WTC11 (cell line): ENCODE measurements around the gene EEF2. TPM values are rescaled to one million over a fixed set of nuclear protein-coding genes. Genes with fewer than 3 reads are reported as not detected.

ENCODE experiments used
- CREB1 ChIP-seq: sonication (generic); formaldehyde crosslinking; IDR thresholded peaks from 2 replicates; pipeline ENCODE4 v1.8.0; 2023; ENCODE audit warnings: mild to moderate bottlenecking, missing genetic modification reagents
- CREM ChIP-seq: sonication (generic); formaldehyde crosslinking; IDR thresholded peaks from 2 replicates; pipeline ENCODE4 v1.8.1; 2022; ENCODE audit warnings: mild to moderate bottlenecking, missing genetic modification reagents, moderate library complexity
- CTCF ChIP-seq: fragments of 200-600 bp; IDR thresholded peaks from 2 replicates; pipeline ENCODE4 v1.8.0; 2022; ENCODE audit warnings: antibody characterized with exemption
- GABPB1 ChIP-seq: sonication (generic); formaldehyde crosslinking; IDR thresholded peaks from 2 replicates; pipeline ENCODE4 v1.8.1; 2023; ENCODE audit warnings: mild to moderate bottlenecking, missing genetic modification reagents
- GRHL2 ChIP-seq: fragments of 250-450 bp; sonication (Bioruptor Pico); IDR thresholded peaks from 2 replicates; pipeline ENCODE4 v1.8.0; 2022; ENCODE audit warnings: mild to moderate bottlenecking, moderate library complexity; ENCODE audit not compliant: insufficient replicate concordance, severe bottlenecking
- HMGA2 ChIP-seq: fragments of 250-450 bp; sonication (Bioruptor Pico); IDR thresholded peaks from 2 replicates; pipeline ENCODE4 v1.4.0; 2021; ENCODE audit warnings: mild to moderate bottlenecking, moderate library complexity
- IRF2 ChIP-seq: sonication (generic); formaldehyde crosslinking; IDR thresholded peaks from 2 replicates; pipeline ENCODE4 v1.8.0; 2022; ENCODE audit warnings: low read depth, missing genetic modification reagents, borderline replicate concordance
- NFATC4 ChIP-seq: fragments of 250-450 bp; sonication (Bioruptor Pico); IDR thresholded peaks from 2 replicates; pipeline ENCODE4 v1.9.0; 2021; ENCODE audit warnings: mild to moderate bottlenecking
- NFE2L1 ChIP-seq: sonication (generic); formaldehyde crosslinking; IDR thresholded peaks from 2 replicates; pipeline ENCODE4 v1.8.1; 2023; ENCODE audit warnings: missing genetic modification reagents
- NR3C1 ChIP-seq: sonication (generic); formaldehyde crosslinking; conservative IDR thresholded peaks from 2 replicates; pipeline ENCODE4 v1.8.1; 2023; ENCODE audit warnings: low read depth, mild to moderate bottlenecking, missing genetic modification reagents
- PREB ChIP-seq: sonication (generic); formaldehyde crosslinking; IDR thresholded peaks from 2 replicates; pipeline ENCODE4 v1.8.1; 2022; ENCODE audit warnings: mild to moderate bottlenecking, missing genetic modification reagents, moderate library complexity, borderline replicate concordance
- PRRX2 ChIP-seq: fragments of 250-450 bp; sonication (Bioruptor Pico); IDR thresholded peaks from 2 replicates; pipeline ENCODE4 v1.8.0; 2021; ENCODE audit warnings: mild to moderate bottlenecking
- TEAD1 ChIP-seq: sonication (generic); formaldehyde crosslinking; IDR thresholded peaks from 2 replicates; pipeline ENCODE4 v1.8.0; 2022; ENCODE audit warnings: mild to moderate bottlenecking, missing genetic modification reagents
- TEAD4 ChIP-seq: sonication (generic); formaldehyde crosslinking; IDR thresholded peaks from 2 replicates; pipeline ENCODE4 v1.8.0; 2022; ENCODE audit warnings: mild to moderate bottlenecking, missing genetic modification reagents
- ZBTB43 ChIP-seq: sonication (generic); formaldehyde crosslinking; IDR thresholded peaks from 2 replicates; pipeline ENCODE4 v1.8.1; 2023; ENCODE audit warnings: mild to moderate bottlenecking, missing genetic modification reagents
- ZMAT4 ChIP-seq: fragments of 250-450 bp; sonication (Bioruptor Pico); IDR thresholded peaks from 2 replicates; pipeline ENCODE4 v1.9.0; 2021; ENCODE audit warnings: mild to moderate bottlenecking
- ZNF219 ChIP-seq: sonication (generic); formaldehyde crosslinking; IDR thresholded peaks from 2 replicates; pipeline ENCODE4 v1.8.0; 2023; ENCODE audit warnings: missing genetic modification reagents, mild to moderate bottlenecking, borderline replicate concordance
- ZNF281 ChIP-seq: sonication (generic); formaldehyde crosslinking; IDR thresholded peaks from 2 replicates; pipeline ENCODE4 v1.8.0; 2023; ENCODE audit warnings: mild to moderate bottlenecking, missing genetic modification reagents
- total RNA-seq: library from RNA; stranded (reverse); gene quantifications from 3 replicates; pipeline ENCODE4 v1.2.3, GENCODE V29; 2021
- TF ChIP-seq, protein P1 (sequence below): sonication (generic); formaldehyde crosslinking; IDR thresholded peaks from 2 replicates; pipeline ENCODE4 v1.8.0; 2022; ENCODE audit warnings: mild to moderate bottlenecking, missing genetic modification reagents
- TF ChIP-seq, protein P2 (sequence below): fragments of 250-450 bp; sonication (Bioruptor Pico); IDR thresholded peaks from 2 replicates; pipeline ENCODE4 v1.9.0; 2021; ENCODE audit warnings: mild to moderate bottlenecking
- TF ChIP-seq, protein P3 (sequence below): sonication (generic); formaldehyde crosslinking; IDR thresholded peaks from 2 replicates; pipeline ENCODE4 v1.8.1; 2022; ENCODE audit warnings: mild to moderate bottlenecking, moderate library complexity, missing genetic modification reagents
- TF ChIP-seq, protein P4 (sequence below): sonication (generic); formaldehyde crosslinking; IDR thresholded peaks from 2 replicates; pipeline ENCODE4 v1.8.0; 2022; ENCODE audit warnings: mild to moderate bottlenecking, missing genetic modification reagents
- TF ChIP-seq, protein P5 (sequence below): sonication (generic); formaldehyde crosslinking; IDR thresholded peaks from 2 replicates; pipeline ENCODE4 v1.8.1; 2023; ENCODE audit warnings: mild to moderate bottlenecking, missing genetic modification reagents, moderate library complexity

Gene EEF2
- total RNA-seq, 1 experiment from 2014 or later, result 3,572 TPM

DNA sequence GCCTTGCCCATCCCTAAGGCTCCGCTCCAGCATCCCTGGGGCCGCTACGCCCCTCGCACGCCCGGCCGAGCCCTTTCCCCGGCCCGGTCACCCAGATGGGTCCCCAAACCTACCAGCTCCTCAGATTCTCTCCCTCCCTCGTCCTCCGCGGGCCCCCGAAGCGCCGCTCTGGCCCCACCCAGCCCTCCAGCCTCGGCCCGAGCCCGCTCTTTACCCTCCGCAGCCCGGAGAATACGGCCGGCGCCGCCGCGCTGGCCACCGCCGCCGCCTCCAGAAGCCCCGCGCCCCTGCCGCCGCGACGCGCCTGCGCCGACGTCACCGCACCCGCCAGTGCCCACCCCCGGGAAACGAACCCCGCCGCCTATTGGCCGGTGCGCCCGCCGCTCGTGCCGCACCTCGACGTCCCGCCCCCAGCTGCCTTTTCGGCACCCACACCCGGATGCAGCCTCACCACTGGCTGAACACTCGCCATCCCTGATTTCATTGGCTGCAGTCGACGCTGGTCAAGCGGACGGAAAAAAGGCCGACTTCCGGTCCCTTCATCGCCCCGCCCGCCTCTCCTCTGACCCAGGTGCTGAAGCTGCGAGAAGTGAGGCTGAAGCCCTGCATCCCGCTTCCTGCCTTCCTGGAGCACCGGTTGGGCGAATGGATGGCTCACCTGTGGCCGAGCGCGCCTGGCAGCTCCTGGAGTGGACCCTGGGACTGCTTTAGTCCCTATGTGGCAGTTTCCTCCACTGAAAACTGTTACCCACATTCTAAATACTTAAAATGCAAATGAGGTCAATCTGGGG, 14.3 kb downstream of the EEF2 start, which contains the start of gene DAPK3 (continued):
- TF ChIP-seq TEAD1 (peak; percentile 8; the same call in 1 of the 2 replicates), IRF2 (CRISPR knock-in tag) (no peak), ZNF219 (CRISPR knock-in tag) (no peak), GABPB1 (CRISPR knock-in tag) (peak; percentile 10; the same call in 1 of the 2 replicates), NFE2L1 (peak; percentile 76), CREB1 (CRISPR knock-in tag) (no peak), HMGA2 (CRISPR knock-in tag) (no peak), TEAD4 (no peak), PREB (CRISPR knock-in tag) (no peak), GRHL2 (no peak), ZMAT4 (no peak), CREM (peak; percentile 72), ZBTB43 (CRISPR knock-in tag) (0 out of 2 replicates have a peak, but pooled peaks have one; percentile 59), CTCF (no peak), NR3C1 (CRISPR knock-in tag) (no peak), ZNF281 (no peak), PRRX2 (CRISPR knock-in tag) (peak; percentile 90), NFATC4 (peak; percentile 89; the same call in 1 of the 2 replicates)
- TF ChIP-seq, protein P1, sequence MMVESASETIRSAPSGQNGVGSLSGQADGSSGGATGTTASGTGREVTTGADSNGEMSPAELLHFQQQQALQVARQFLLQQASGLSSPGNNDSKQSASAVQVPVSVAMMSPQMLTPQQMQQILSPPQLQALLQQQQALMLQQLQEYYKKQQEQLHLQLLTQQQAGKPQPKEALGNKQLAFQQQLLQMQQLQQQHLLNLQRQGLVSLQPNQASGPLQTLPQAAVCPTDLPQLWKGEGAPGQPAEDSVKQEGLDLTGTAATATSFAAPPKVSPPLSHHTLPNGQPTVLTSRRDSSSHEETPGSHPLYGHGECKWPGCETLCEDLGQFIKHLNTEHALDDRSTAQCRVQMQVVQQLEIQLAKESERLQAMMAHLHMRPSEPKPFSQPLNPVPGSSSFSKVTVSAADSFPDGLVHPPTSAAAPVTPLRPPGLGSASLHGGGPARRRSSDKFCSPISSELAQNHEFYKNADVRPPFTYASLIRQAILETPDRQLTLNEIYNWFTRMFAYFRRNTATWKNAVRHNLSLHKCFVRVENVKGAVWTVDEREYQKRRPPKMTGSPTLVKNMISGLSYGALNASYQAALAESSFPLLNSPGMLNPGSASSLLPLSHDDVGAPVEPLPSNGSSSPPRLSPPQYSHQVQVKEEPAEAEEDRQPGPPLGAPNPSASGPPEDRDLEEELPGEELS, result no peak
- TF ChIP-seq, protein P2, sequence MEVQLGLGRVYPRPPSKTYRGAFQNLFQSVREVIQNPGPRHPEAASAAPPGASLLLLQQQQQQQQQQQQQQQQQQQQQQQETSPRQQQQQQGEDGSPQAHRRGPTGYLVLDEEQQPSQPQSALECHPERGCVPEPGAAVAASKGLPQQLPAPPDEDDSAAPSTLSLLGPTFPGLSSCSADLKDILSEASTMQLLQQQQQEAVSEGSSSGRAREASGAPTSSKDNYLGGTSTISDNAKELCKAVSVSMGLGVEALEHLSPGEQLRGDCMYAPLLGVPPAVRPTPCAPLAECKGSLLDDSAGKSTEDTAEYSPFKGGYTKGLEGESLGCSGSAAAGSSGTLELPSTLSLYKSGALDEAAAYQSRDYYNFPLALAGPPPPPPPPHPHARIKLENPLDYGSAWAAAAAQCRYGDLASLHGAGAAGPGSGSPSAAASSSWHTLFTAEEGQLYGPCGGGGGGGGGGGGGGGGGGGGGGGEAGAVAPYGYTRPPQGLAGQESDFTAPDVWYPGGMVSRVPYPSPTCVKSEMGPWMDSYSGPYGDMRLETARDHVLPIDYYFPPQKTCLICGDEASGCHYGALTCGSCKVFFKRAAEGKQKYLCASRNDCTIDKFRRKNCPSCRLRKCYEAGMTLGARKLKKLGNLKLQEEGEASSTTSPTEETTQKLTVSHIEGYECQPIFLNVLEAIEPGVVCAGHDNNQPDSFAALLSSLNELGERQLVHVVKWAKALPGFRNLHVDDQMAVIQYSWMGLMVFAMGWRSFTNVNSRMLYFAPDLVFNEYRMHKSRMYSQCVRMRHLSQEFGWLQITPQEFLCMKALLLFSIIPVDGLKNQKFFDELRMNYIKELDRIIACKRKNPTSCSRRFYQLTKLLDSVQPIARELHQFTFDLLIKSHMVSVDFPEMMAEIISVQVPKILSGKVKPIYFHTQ, result peak; percentile 83
- TF ChIP-seq, protein P3, sequence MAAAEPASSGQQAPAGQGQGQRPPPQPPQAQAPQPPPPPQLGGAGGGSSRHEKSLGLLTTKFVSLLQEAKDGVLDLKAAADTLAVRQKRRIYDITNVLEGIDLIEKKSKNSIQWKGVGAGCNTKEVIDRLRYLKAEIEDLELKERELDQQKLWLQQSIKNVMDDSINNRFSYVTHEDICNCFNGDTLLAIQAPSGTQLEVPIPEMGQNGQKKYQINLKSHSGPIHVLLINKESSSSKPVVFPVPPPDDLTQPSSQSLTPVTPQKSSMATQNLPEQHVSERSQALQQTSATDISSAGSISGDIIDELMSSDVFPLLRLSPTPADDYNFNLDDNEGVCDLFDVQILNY, result peak; percentile 70
- TF ChIP-seq, protein P4, sequence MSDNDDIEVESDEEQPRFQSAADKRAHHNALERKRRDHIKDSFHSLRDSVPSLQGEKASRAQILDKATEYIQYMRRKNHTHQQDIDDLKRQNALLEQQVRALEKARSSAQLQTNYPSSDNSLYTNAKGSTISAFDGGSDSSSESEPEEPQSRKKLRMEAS (CRISPR knock-in tag), result peak; percentile 65
- TF ChIP-seq, protein P5, sequence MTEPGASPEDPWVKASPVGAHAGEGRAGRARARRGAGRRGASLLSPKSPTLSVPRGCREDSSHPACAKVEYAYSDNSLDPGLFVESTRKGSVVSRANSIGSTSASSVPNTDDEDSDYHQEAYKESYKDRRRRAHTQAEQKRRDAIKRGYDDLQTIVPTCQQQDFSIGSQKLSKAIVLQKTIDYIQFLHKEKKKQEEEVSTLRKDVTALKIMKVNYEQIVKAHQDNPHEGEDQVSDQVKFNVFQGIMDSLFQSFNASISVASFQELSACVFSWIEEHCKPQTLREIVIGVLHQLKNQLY (CRISPR knock-in tag), result no peak
